ENCODE measurements around the gene FHDC1.

DNA sequence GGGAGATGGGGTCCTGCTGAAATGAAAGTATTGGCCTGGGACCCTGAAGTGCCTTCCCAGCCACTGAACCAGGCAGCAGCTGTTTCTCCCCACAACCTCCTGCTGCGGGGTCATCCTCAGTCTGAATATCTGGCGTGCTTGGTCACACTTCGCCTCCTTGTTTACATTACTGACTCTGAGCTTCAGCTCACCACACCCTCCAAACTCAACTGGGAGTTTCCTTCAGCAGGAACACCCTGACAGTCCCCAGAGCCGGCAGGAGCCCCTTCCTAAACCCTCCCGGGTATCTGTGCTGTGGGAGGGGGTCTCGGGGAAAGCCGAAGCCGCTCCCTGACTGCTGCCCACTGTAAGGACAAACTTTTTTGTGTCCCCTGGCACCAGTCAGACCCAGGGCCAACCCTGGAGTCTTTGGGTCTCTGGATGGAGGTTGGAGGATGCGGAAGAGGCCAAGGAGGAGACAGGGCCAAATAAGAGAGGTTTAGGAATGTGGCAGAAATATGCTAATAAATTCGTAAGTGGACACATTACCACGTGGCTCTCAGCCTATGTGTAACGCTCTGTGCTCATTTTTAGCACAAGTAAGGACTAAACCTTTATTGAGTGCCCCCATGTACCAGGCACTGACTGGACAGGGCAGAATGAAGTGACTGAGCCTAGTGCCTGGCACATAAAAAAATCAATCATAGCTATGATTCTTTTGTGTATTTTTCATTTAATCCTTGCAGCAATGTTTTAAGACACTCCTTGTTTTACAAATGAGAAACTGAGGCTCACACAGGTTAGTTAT lies 20.7 kb downstream of the FHDC1 start:
- TF ChIP-seq CREB1 (IDR thresholded peaks at IDR 0.05; ENCODE audit: low read depth) (no peak), EP300 (IDR thresholded peaks at IDR 0.05; ENCODE audit: borderline replicate concordance in 1 of 2, control insufficient read depth in 1 of 2, low read depth in 2 of 2, low read length in 2 of 2) (no peak), CREM (IDR thresholded peaks at IDR 0.05; ENCODE audit: low read depth) (no peak), IRF4 (IDR thresholded peaks at IDR 0.05; ENCODE audit: low read depth, low read length) (no peak), ATF7 (IDR thresholded peaks at IDR 0.05; ENCODE audit: low read depth) (no peak), ESRRA (IDR thresholded peaks at IDR 0.05; ENCODE audit: low read length) (no peak), BMI1 (IDR thresholded peaks at IDR 0.05; ENCODE audit: borderline replicate concordance) (no peak)
- TF ChIP-seq, protein P1, sequence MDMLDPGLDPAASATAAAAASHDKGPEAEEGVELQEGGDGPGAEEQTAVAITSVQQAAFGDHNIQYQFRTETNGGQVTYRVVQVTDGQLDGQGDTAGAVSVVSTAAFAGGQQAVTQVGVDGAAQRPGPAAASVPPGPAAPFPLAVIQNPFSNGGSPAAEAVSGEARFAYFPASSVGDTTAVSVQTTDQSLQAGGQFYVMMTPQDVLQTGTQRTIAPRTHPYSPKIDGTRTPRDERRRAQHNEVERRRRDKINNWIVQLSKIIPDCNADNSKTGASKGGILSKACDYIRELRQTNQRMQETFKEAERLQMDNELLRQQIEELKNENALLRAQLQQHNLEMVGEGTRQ (IDR thresholded peaks at IDR 0.05; ENCODE audit: borderline replicate concordance, low read depth, low read length) = no peak
- TF ChIP-seq, protein P2, sequence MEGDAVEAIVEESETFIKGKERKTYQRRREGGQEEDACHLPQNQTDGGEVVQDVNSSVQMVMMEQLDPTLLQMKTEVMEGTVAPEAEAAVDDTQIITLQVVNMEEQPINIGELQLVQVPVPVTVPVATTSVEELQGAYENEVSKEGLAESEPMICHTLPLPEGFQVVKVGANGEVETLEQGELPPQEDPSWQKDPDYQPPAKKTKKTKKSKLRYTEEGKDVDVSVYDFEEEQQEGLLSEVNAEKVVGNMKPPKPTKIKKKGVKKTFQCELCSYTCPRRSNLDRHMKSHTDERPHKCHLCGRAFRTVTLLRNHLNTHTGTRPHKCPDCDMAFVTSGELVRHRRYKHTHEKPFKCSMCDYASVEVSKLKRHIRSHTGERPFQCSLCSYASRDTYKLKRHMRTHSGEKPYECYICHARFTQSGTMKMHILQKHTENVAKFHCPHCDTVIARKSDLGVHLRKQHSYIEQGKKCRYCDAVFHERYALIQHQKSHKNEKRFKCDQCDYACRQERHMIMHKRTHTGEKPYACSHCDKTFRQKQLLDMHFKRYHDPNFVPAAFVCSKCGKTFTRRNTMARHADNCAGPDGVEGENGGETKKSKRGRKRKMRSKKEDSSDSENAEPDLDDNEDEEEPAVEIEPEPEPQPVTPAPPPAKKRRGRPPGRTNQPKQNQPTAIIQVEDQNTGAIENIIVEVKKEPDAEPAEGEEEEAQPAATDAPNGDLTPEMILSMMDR (IDR thresholded peaks at IDR 0.05 in 2 of 3, conservative IDR thresholded peaks at IDR 0.05 in 1 of 3; ENCODE audit: control insufficient read depth in 2 of 3, extremely low read depth in 1 of 3, insufficient read depth in 1 of 3, low read depth in 3 of 3, low read length in 3 of 3) = no peak
- TF ChIP-seq, protein P3, sequence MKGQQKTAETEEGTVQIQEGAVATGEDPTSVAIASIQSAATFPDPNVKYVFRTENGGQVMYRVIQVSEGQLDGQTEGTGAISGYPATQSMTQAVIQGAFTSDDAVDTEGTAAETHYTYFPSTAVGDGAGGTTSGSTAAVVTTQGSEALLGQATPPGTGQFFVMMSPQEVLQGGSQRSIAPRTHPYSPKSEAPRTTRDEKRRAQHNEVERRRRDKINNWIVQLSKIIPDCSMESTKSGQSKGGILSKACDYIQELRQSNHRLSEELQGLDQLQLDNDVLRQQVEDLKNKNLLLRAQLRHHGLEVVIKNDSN (IDR thresholded peaks at IDR 0.05; ENCODE audit: borderline replicate concordance, extremely low read length, insufficient read depth, low read depth, low read length) = no peak
